ENCODE measurements around the gene DIP2B.
"Not testable (repeated sequence)": the region's sequence is repeated elsewhere in the genome, so short reads cannot be mapped to it uniquely, and the experiment has no call there.

Gene DIP2B

GRCh38 chr12:50550530-50551223 is 45.9 kb downstream of the DIP2B start:
- DNase-seq, result no peak

GRCh38 chr12:50551866-50552265 is 47.1 kb downstream of the DIP2B start:
- DNase-seq, result no peak

- no peak for DNase-seq
Observed at GRCh38 chr12:50554651-50555050, 49.9 kb downstream of the DIP2B start.

DNA sequence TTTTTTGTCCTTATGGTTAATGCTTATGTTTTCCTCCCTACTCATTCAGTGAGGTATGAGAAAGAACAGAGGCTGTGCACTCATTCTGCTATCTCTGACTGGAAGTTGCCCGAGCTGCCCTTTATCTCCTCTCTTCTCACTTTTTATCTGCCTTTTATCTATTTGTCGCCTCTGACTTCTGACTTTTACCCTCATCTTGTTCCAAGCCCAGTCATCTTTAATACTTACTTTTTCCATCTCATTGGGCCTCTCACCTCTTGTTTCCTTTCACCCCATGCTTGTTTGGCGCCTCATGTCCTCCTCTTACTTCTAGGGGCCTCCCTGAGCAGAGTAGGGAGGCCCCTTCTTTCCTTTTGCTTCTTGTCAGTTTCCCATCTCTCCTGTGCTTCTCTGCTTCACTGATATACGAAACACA is 50.7 kb downstream of the DIP2B start:
- no peak for DNase-seq

- DNase-seq, result no peak
Observed at GRCh38 chr12:50556273-50556672, 51.5 kb downstream of the DIP2B start.

GRCh38 chr12:50556796-50557195 is 52.0 kb downstream of the DIP2B start:
- not testable (repeated sequence) for DNase-seq

DNA sequence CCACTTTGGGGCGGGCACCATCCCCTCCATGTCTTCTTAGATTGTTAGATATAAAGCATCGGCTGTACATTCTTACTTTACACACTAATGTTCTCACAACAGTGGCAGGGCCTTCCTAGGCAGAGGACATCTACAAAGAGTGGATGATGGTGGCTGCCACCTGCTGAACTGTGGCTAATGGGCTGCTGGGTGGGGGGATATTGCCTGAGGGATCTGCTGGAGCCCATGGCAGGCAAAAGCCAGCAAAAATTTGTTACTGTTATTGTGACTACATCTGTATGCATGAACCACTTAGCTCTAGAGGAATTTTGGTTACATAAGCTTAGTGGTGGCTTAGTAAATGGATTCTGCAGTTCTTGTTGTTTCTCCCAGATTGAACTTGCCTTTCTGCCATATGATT is 52.6 kb downstream of the DIP2B start:
- DNase-seq, result no peak

DNA sequence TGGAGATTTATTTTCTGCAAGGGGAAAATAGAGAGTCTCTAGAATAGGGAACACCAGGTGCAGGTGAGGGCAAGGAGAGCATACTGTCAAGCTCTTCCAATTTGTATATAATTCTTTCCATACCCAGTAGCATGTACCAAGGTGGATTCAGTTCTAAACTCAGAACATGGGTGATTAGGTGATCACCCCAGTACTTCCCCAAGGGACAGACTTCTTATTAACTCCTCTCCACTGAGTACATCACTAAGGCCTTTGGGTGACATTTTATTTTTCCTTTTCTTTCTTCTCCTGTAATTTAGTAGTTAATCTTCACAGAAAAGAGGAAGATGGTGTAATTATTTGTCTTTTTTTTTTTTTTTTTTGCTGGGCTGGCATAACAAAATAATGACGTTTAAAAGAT is 54.2 kb downstream of the DIP2B start:
- DNase-seq, result no peak

DNA sequence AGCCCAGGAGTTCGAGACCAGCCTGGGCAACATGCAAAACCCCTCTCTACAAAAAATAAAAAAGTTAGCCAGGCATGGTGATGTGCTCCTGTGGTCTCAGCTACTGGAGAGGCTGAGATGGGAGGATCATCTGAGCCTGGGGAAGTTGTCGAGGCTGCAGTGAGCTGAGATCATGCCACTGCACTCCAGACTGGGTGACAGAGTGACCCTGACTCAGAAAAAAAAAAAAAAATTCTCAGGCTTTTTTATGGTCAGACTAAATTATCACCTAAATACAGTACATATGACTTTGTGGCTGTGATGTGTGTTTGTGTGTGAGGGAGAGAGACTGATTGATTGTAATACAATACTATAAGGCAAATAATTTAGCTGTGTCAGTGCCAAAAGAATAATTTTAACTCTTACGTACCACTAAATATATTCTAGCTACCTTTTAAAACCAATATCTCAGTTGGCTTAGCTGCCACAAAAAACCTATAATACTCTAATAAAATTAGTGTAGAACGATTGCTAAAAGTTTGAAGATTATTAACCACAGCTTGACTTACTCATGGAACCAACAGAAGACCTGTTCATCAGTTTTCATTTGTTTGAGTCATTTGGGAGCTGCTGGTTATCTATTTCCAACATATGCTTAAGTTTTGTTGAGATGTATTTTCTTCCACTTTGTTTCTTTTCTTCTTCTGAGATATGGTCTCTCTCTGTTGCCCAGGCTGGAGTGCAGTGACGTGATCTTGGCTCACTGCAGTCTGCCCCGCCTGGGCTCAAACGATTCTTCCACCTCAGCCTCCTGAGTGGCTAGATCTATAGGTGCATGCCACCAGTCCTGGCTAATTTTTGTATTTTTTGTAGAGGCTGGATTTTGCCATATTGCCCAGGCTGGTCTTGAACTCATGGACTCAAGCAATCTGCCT is 58.0 kb downstream of the DIP2B start:
- DNase-seq, result no peak

- DNase-seq, result no peak
Observed at GRCh38 chr12:50563434-50563787, 58.6 kb downstream of the DIP2B start.

DNA sequence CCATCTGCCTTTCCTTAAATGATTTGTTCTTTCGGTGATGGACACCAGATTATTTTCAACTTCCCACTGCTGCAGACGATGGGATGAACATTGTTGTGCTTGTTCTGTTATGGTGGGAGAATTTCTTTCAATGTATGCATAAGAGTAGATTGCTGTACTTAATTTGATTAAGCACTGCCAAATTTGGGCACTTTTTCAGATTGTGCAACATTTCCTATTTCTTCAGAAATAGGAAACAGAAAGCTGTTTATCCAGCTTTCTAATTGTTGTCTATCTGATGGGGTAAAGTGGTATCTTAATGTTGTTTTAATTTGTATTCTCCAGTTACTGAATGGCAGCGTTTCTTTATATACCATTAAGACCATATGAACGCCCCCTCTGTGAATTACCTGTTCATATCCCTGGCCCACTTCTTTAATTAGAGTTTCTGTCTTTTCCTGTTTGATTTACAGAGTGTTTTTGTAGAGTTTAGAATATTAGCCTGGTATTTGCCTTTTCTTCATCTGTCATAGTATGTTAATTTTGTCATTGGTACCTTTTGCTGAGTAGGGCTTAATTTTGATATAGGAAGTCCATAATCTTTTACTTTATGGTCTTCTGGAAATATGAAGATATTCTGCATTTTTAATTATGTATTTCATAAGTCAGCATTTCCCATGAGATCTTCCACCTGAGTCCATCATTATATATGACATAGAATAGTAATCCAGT is 59.6 kb downstream of the DIP2B start:
- no peak for DNase-seq

GRCh38 chr12:50564948-50565297 is 60.1 kb downstream of the DIP2B start:
- no peak for DNase-seq

- no peak for DNase-seq
Observed at GRCh38 chr12:50566066-50566465, 61.3 kb downstream of the DIP2B start.

- DNase-seq, result no peak
Observed at GRCh38 chr12:50567926-50568325, 63.1 kb downstream of the DIP2B start.

DNA sequence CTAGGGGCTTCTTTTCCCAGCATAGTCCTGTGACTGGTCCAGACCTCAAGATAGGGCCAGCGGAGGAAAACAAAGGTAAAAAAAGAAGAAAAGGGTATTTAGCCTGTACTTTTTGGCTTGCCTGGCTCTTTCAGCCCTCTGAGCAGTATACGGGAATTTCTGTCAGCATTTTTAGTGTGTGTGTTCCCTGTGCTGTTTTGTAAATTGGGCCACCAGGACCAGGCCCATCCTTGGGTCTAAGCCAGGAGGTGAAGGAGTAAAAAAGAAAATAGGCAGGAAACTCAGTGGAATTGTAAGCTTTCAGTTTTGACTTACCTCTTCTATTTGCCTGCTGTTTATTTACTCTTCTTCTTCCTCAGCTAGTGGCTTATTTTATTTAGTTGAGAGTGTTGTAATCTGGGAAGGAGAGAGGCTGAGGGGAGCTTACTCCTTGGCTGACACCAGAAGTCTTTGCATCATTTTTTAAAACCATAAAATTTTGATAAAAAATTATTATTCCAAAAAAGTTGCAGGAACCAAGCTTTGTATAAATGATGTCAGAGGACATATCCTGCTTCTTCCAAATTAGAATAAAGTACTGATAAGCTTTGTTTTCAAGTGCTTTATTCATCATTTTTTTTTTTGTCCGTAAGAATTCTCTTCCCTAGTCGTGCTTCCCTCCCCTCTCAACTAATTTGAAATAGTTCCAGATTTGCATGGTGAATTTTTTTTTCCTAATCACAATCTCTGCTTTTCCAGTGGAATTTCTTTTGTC is 63.7 kb downstream of the DIP2B start:
- DNase-seq, result no peak

DNA sequence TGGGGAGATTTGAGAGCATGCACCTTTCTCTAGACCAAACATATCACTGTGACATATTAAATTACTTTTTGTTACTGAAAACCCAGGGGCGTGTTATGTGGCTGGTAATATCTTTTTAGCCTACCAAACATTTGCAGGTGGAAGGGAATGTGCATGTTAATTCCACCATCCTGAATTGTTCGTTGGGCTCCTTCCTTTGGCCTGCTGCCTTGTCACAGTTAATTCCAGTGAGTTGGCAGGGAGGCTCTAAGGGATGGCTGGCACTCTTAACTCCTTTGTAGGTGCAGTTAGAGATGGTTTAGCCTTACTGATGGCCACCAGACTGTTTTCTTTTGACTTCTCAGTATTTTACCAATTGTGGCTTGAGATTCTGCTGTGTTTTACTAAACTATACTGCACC is 64.5 kb downstream of the DIP2B start:
- no peak for DNase-seq

GRCh38 chr12:50569876-50570275 is 65.1 kb downstream of the DIP2B start:
- DNase-seq, result no peak

- no peak for DNase-seq
Observed at GRCh38 chr12:50571786-50572185, 67.0 kb downstream of the DIP2B start.

DNA sequence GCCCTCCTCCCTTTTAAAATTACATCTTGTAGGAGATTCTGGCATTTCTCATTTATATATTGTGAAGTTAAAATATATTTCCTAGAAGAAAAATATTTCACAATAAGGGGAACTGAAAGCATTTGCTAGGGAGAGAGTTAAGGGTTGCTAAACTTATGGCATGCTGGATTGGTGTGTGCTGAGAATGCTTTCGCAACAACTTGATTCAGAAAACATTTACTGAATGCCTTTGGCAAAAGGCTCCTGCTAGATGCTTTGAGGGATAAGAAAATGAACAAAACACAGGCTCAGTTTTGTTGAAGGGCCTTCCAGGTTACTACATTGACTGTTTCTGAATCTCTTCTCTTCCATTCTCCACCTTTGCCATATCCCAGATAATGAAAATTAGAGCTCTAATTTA is 67.5 kb downstream of the DIP2B start:
- DNase-seq, result no peak

DNA sequence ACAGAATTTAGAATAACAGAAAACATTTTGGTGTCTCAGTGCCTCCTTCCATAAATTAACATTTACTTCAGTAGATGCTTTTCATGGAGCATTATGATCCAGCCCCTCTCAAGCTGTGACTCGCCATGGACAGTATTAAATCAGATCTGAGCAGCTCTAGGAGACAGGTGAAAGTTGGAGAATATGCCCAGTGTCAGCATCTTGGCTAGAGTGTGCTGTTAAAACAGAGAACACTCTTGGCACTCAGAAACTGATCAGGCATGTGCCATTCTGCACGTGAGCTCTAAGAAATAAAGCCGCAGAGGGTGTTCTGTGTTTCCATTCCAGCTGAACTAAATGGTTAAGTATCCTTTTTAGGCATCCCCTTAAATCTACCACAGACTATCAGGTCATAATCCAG is 68.0 kb downstream of the DIP2B start:
- DNase-seq, result no peak

- no peak for DNase-seq
Observed at GRCh38 chr12:50573271-50573670, 68.5 kb downstream of the DIP2B start.

- DNase-seq, result no peak
Observed at GRCh38 chr12:50574601-50575348, 70.0 kb downstream of the DIP2B start.
